Measurements from ENCODE around the gene SPDYE17. TPM values are rescaled to one million over a fixed set of nuclear protein-coding genes. Genes with fewer than 3 reads are reported as not detected.
"Not testable (repeated sequence)": the region's sequence is repeated elsewhere in the genome, so short reads cannot be mapped to it uniquely, and the experiment has no call there.

SPDYE17 gene
- total and polyA plus RNA-seq, 2 of the 8 experiments (the other 6 are each of a cell fraction or from before 2014, with no cell fraction given), result not detected

DNA sequence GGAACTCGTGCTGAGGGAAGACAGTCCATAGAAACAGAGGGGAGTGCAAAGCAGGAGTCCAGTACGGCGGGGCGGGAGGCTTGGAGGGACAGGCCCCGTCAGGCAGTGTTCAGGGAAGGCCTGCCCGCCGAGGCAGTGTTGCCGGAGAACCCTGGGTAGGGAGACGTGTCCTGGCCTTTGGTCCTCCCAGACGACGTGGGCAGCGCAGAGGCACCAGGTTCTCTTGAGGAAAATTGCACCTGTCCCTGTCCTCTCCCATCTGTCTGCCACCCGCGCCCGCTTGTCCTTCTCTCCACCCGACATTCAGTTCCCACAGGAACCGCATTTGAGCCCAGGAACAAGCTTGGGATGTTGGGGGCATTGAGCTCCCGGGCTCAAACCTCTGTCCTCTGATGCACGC lies 38.3 kb downstream of the SPDYE17 start:
- H3K9me3 ChIP-seq (ENCODE audit: insufficient read depth in 2 of 2, low read depth in 1 of 2, low read length in 1 of 2); H4K8ac ChIP-seq (ENCODE audit: extremely low read depth, insufficient read depth, low read length); H3K56ac ChIP-seq (replicated peaks; ENCODE audit: insufficient read length, low read depth, low read length); H2AFZ ChIP-seq (ENCODE audit: low read length); H3K27ac ChIP-seq (ENCODE audit: low read depth, low read length); CTCF ChIA-PET (ENCODE audit: partially characterized antibody); H3K79me2 ChIP-seq (ENCODE audit: control insufficient read depth in 1 of 2, insufficient read depth in 2 of 2, low read length in 2 of 2); H3K14ac ChIP-seq (ENCODE audit: insufficient read length); H2BK5ac ChIP-seq (ENCODE audit: low read depth, low read length); POLR2A ChIA-PET (ENCODE audit: partially characterized antibody); DNase-seq (ENCODE audit: low read depth in 1 of 2, low spot score in 2 of 2); H3K18ac ChIP-seq (ENCODE audit: extremely low read depth, low read length); H3K4me1 ChIP-seq (replicated peaks in 1 of 4; ENCODE audit: control insufficient read depth in 3 of 4, insufficient read depth in 4 of 4, low read length in 3 of 4); H2BK20ac ChIP-seq (ENCODE audit: low read length); H4K5ac ChIP-seq (ENCODE audit: insufficient read length, low read depth, low read length); H3K36me3 ChIP-seq (ENCODE audit: control insufficient read depth in 2 of 4, insufficient read depth in 4 of 4, low read length in 3 of 4); H4K91ac ChIP-seq (replicated peaks; ENCODE audit: insufficient read length, low read length); H2BK120ac ChIP-seq (replicated peaks; ENCODE audit: low read depth, low read length); H3K23ac ChIP-seq (ENCODE audit: insufficient read length); H3K4me2 ChIP-seq (ENCODE audit: insufficient read depth in 1 of 2, low read depth in 2 of 2, low read length in 2 of 2); H3K27me3 ChIP-seq (replicated peaks in 1 of 4; ENCODE audit: control insufficient read depth in 3 of 4, extremely low read depth in 1 of 4, insufficient read depth in 3 of 4, low read length in 3 of 4); H2AK5ac ChIP-seq (ENCODE audit: low read depth, low read length); H2BK15ac ChIP-seq (ENCODE audit: low read length); H3K4me3 ChIP-seq (ENCODE audit: extremely low read depth in 1 of 4, insufficient read depth in 2 of 4, low read depth in 3 of 4, low read length in 4 of 4); FAIRE-seq; H3K79me1 ChIP-seq (ENCODE audit: low read depth, low read length); H3K9ac ChIP-seq (replicated peaks in 1 of 4; ENCODE audit: extremely low read depth in 1 of 4, low read depth in 3 of 4, low read length in 3 of 4); H3K4ac ChIP-seq (replicated peaks; ENCODE audit: insufficient read length, low read depth, low read length); H2BK12ac ChIP-seq (ENCODE audit: low read depth, low read length): not testable (repeated sequence)
- 91% methylated on average over 18 of the region's 19 CpGs; no CpG with 5 or more reads in 1 of the 2 experiments for WGBS, 2 experiments (ENCODE audit: extremely low coverage in 1 of 2, insufficient coverage in 1 of 2, insufficient read length in 1 of 2, insufficient replicate concordance in 2 of 2, low coverage in 1 of 2, low lambda C conversion rate in 2 of 2, missing lambda C conversion rate in 1 of 2)
- Histone ChIP-seq H3K23me2 (ENCODE audit: low read depth, low read length) (peaks cover 20% of the 10 kb centered on the region; the same call in 1 of the 2 replicates), H4K20me1 (replicated peaks in 1 of 2; ENCODE audit: control insufficient read depth in 1 of 2, insufficient read depth in 2 of 2, low read length in 2 of 2) (peaks cover 0 to 13% of the 10 kb centered on the region in 2 experiments)

DNA sequence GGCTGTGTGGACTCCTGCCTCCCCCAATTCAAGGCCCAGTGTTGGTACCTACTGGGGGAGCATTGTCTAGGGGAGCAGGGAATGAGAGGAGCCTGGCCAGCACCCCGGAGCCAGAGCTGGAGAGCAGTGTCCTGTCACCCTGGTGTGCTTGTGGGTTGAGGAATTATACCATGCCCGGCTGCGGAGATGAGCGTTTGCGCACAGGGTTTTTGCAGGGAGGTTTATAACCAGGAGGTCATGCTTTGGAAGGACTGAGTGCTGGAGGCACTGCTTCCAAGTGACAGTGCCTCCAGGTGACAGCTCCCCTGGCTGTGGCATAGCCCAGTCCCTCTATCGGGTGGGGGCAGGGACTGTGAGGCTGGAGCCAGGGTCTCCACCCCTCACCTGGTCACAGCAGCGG lies 39.3 kb downstream of the SPDYE17 start:
- H3K4me1 ChIP-seq (replicated peaks in 1 of 4; ENCODE audit: control insufficient read depth in 3 of 4, insufficient read depth in 4 of 4, low read length in 3 of 4); H3K36me3 ChIP-seq (ENCODE audit: control insufficient read depth in 2 of 4, insufficient read depth in 4 of 4, low read length in 3 of 4); H3K79me2 ChIP-seq (ENCODE audit: control insufficient read depth in 1 of 2, insufficient read depth in 2 of 2, low read length in 2 of 2); DNase-seq (ENCODE audit: low read depth in 1 of 2, low spot score in 2 of 2); H3K4me2 ChIP-seq (ENCODE audit: insufficient read depth in 1 of 2, low read depth in 2 of 2, low read length in 2 of 2); H2BK12ac ChIP-seq (ENCODE audit: low read depth, low read length); H2BK20ac ChIP-seq (ENCODE audit: low read length); H3K9me3 ChIP-seq (ENCODE audit: insufficient read depth in 2 of 2, low read depth in 1 of 2, low read length in 1 of 2); H3K14ac ChIP-seq (ENCODE audit: insufficient read length); H3K4ac ChIP-seq (replicated peaks; ENCODE audit: insufficient read length, low read depth, low read length); CTCF ChIA-PET (ENCODE audit: partially characterized antibody); H3K23me2 ChIP-seq (ENCODE audit: low read depth, low read length); H4K5ac ChIP-seq (ENCODE audit: insufficient read length, low read depth, low read length); H3K79me1 ChIP-seq (ENCODE audit: low read depth, low read length); H2BK120ac ChIP-seq (replicated peaks; ENCODE audit: low read depth, low read length); H3K9ac ChIP-seq (replicated peaks in 1 of 4; ENCODE audit: extremely low read depth in 1 of 4, low read depth in 3 of 4, low read length in 3 of 4); H2AFZ ChIP-seq (ENCODE audit: low read length); FAIRE-seq; H3K56ac ChIP-seq (replicated peaks; ENCODE audit: insufficient read length, low read depth, low read length); H2AK5ac ChIP-seq (ENCODE audit: low read depth, low read length); H3K18ac ChIP-seq (ENCODE audit: extremely low read depth, low read length); POLR2A ChIA-PET (ENCODE audit: partially characterized antibody); H3K27ac ChIP-seq (ENCODE audit: low read depth, low read length); H4K8ac ChIP-seq (ENCODE audit: extremely low read depth, insufficient read depth, low read length); H2BK15ac ChIP-seq (ENCODE audit: low read length); H4K20me1 ChIP-seq (replicated peaks in 1 of 2; ENCODE audit: control insufficient read depth in 1 of 2, insufficient read depth in 2 of 2, low read length in 2 of 2); H3K23ac ChIP-seq (ENCODE audit: insufficient read length); H3K4me3 ChIP-seq (ENCODE audit: extremely low read depth in 1 of 4, insufficient read depth in 2 of 4, low read depth in 3 of 4, low read length in 4 of 4); H4K91ac ChIP-seq (replicated peaks; ENCODE audit: insufficient read length, low read length); H3K27me3 ChIP-seq (replicated peaks in 1 of 4; ENCODE audit: control insufficient read depth in 3 of 4, extremely low read depth in 1 of 4, insufficient read depth in 3 of 4, low read length in 3 of 4); H2BK5ac ChIP-seq (ENCODE audit: low read depth, low read length): not testable (repeated sequence)
- WGBS, 2 experiments (ENCODE audit: extremely low coverage in 1 of 2, insufficient coverage in 1 of 2, insufficient read length in 1 of 2, insufficient replicate concordance in 2 of 2, low coverage in 1 of 2, low lambda C conversion rate in 2 of 2, missing lambda C conversion rate in 1 of 2), result 95% methylated on average over 6 of the region's 7 CpGs; no CpG with 5 or more reads in 1 of the 2 experiments

All from H1 (cell line).